ENCODE results near the gene GUCY1B1. TPM values are rescaled to one million over a fixed set of nuclear protein-coding genes. Genes with fewer than 3 reads are reported as not detected.

GUCY1B1 gene
- total RNA-seq, 1 donor from 2014 or later, result 12.6 TPM

GRCh38 chr4:155748039-155748438 is 10.8 kb upstream of the GUCY1B1 start:
- TF ChIP-seq CTCF (IDR thresholded peaks at IDR 0.05; ENCODE audit: borderline replicate concordance), result no peak
- Histone ChIP-seq H3K27ac (replicated peaks) (no peak overlapping the region), H3K36me3 (no peaks in the 10 kb centered on the region), H3K27me3 (ENCODE audit: low read depth) (no peaks in the 10 kb centered on the region), H3K4me1 (no peaks in the 10 kb centered on the region), H3K4me3 (no peak overlapping the region), H3K9me3 (replicated peaks) (no peaks in the 10 kb centered on the region)
- intact Hi-C loops (cut with micrococcal nuclease), result no loop called here
- DNase-seq, result no peak

DNA sequence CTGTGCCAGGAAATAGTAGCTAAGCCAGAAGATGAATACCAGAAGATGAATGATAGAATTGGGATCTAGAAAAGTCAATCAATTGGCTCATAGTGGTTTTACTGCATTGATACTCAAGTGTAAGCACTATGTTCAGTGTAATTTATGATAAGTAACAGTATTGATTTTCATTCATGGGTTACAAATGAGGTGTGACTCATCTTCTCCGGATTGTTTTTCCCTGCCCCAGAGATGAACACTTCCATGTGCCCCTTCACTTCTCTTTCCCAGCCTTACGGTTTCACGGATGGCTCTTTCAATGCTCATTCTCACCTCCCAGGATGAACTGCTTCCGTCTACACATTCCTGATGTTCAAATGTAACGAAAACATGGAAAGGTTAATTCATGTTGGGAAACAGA is 9.8 kb upstream of the GUCY1B1 start:
- H3K36me3 ChIP-seq, result no peaks in the 10 kb centered on the region
- H3K27me3 ChIP-seq (ENCODE audit: low read depth), result no peaks in the 10 kb centered on the region
- no peaks in the 10 kb centered on the region for H3K4me1 ChIP-seq
- intact Hi-C loops (cut with micrococcal nuclease), result no loop called here
- TF ChIP-seq CTCF (IDR thresholded peaks at IDR 0.05; ENCODE audit: borderline replicate concordance), result no peak
- DNase-seq, result no peak
- H3K27ac ChIP-seq (replicated peaks), result no peak overlapping the region
- H3K4me3 ChIP-seq, result no peak overlapping the region
- H3K9me3 ChIP-seq (replicated peaks), result no peaks in the 10 kb centered on the region

DNA sequence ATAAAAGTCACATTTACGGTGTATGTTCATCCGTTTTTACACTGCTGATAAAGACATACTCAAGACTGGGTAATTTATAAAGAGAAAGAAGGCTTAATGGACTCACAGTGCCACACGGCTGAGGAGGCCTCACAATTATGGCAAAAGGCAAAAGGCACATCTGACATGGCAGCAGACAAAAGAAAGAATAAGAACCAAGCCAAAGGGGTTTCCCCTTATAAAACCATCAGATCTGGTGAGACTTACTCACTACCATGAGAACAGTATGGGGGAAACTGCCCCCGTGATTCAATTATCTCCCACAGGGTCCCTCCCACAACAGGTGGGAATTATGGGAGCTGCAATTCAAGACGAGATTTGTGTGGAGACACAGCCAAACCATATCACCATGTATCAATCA is 7.3 kb upstream of the GUCY1B1 start:
- Histone ChIP-seq H3K4me1 (no peaks in the 10 kb centered on the region), H3K27me3 (ENCODE audit: low read depth) (no peaks in the 10 kb centered on the region), H3K27ac (replicated peaks) (no peak overlapping the region), H3K9me3 (replicated peaks) (no peaks in the 10 kb centered on the region), H3K36me3 (no peaks in the 10 kb centered on the region), H3K4me3 (no peak overlapping the region)
- DNase-seq, result no peak
- intact Hi-C loops (cut with micrococcal nuclease), result no loop called here
- TF ChIP-seq CTCF (IDR thresholded peaks at IDR 0.05; ENCODE audit: borderline replicate concordance), result no peak

DNA sequence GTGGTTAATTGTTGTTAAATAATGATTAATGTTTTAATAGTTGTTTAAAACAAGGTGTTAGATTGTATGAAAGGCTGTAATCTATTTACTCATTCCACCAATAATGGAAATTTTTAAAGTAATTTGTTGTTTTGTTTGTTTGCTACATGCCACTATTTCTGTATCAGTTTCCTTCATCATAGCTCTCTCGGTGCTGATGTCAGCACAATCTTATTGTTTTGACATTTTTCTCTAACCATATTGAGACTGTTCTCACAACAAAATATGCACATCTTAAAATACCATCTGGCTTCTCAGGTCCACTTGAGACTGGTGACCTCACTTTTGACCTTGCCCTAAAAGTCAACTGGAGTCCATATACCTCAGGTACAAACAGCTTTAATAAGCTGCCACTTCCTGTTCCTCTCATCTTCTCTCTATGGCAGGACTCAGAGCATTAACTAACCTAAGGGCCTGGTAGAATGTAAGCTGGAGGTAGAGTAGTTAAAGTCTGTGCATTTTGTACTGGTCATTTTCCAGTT is 1.0 kb upstream of the GUCY1B1 start:
- no peak for TF ChIP-seq CTCF (IDR thresholded peaks at IDR 0.05; ENCODE audit: borderline replicate concordance)
- H3K36me3 ChIP-seq, result no peaks in the 10 kb centered on the region
- H3K4me1 ChIP-seq, result peaks cover 33% of the 10 kb centered on the region
- H3K27me3 ChIP-seq (ENCODE audit: low read depth), result no peaks in the 10 kb centered on the region
- H3K9me3 ChIP-seq (replicated peaks), result no peaks in the 10 kb centered on the region
- peak overlapping the region; percentile 95 for H3K27ac ChIP-seq (replicated peaks)
- intact Hi-C loops (cut with micrococcal nuclease), result no loop called here
- no peak for DNase-seq
- H3K4me3 ChIP-seq, result no peak overlapping the region

DNA sequence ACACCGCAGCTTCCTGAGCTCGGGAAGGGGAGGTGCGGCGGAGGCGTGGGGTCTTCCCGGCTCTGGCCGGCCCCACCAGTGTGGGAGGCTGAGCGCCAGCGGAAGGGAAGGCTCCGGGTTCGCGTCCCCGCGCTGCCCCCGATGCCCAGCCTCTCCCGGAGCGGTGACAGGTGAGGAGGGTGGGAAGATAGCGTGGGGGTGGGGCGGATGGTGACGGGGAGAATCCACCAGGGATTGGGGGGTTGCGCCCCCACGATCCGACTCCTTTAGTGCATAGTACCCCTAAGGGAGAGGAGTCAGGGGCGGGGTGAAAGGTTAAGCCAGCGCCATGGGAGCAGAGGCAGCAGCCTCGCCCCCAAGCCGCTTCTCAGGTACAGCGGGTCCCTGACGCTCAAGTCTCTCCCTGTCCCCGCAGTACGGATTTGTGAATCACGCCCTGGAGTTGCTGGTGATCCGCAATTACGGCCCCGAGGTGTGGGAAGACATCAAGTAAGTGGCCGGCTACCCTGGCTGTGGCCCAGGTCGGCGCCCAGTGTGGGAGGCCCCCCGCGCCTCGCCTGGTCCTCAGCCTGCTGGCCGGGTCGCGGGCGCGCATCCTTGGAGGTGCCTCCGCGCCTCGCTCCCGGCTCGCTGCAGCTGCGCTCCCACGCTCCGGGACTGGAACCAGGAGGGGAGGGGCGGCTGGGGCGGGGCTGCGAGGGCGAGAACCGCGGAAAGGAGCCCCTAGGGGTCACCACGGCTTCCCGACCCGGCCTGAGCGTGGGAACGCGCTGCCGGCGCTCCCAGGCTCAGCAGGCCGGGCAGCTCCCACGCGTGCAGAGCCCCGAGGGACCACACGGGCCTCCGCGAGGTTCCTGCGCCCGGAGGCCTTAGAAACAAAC is 791 bp downstream of the GUCY1B1 start:
- TF ChIP-seq CTCF (IDR thresholded peaks at IDR 0.05; ENCODE audit: borderline replicate concordance), result peak; percentile 46

More for the DNA sequence above, 791 bp downstream of the GUCY1B1 start:
- H3K27me3 ChIP-seq (ENCODE audit: low read depth), result no peaks in the 10 kb centered on the region
- H3K4me1 ChIP-seq, result peaks cover 33% of the 10 kb centered on the region
- peak overlapping the region; percentile 91 for H3K4me3 ChIP-seq
- no peaks in the 10 kb centered on the region for H3K9me3 ChIP-seq (replicated peaks)
- intact Hi-C loops (cut with micrococcal nuclease), result no loop called here
- peak; percentile 86 for DNase-seq
- no peaks in the 10 kb centered on the region for H3K36me3 ChIP-seq
- peak overlapping the region; percentile 95 for H3K27ac ChIP-seq (replicated peaks)

Data from left ventricle myocardium inferior (tissue), 1 donor.